Measurements from ENCODE around the gene USP54.
"Not testable (repeated sequence)": the region's sequence is repeated elsewhere in the genome, so short reads cannot be mapped to it uniquely, and the experiment has no call there.

The USP54 gene, protein sequence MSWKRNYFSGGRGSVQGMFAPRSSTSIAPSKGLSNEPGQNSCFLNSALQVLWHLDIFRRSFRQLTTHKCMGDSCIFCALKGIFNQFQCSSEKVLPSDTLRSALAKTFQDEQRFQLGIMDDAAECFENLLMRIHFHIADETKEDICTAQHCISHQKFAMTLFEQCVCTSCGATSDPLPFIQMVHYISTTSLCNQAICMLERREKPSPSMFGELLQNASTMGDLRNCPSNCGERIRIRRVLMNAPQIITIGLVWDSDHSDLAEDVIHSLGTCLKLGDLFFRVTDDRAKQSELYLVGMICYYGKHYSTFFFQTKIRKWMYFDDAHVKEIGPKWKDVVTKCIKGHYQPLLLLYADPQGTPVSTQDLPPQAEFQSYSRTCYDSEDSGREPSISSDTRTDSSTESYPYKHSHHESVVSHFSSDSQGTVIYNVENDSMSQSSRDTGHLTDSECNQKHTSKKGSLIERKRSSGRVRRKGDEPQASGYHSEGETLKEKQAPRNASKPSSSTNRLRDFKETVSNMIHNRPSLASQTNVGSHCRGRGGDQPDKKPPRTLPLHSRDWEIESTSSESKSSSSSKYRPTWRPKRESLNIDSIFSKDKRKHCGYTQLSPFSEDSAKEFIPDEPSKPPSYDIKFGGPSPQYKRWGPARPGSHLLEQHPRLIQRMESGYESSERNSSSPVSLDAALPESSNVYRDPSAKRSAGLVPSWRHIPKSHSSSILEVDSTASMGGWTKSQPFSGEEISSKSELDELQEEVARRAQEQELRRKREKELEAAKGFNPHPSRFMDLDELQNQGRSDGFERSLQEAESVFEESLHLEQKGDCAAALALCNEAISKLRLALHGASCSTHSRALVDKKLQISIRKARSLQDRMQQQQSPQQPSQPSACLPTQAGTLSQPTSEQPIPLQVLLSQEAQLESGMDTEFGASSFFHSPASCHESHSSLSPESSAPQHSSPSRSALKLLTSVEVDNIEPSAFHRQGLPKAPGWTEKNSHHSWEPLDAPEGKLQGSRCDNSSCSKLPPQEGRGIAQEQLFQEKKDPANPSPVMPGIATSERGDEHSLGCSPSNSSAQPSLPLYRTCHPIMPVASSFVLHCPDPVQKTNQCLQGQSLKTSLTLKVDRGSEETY (N-terminal part only)

GRCh38 chr10:73590881-73591799 lies at the start of gene USP54:
Gene USP54, minus strand, starts transcription at chr10:73591342. Its CDS starts 15,684 bp downstream, at chr10:73575658.
- no peak for DNase-seq (ENCODE audit: low read depth in 4 of 4, low spot score in 1 of 4)

GRCh38 chr10:73639286-73639685 lies 48.1 kb upstream of the USP54 start:
- no peak for DNase-seq (ENCODE audit: low read depth in 4 of 4, low spot score in 1 of 4)

DNA sequence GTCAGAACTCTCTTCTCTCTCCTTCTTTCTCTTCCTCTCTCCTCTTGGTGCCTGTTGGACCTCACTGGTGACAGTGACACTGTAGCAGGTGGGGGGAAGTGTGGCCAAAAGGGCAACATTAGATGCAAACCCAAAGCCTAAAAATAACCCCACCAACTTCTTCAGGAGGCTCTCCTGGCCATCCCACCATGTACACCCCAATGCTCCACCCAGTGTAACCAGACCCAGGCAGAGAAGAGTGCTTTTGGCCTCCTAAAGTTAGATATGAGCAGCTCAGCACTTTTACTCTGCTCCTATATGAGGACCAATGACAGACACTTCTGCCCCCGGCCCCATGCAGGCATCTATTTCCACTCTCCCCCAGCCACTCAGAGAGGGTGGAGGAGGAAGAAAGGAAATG lies 44.6 kb upstream of the USP54 start:
- DNase-seq (ENCODE audit: low read depth in 4 of 4, low spot score in 1 of 4): no peak

GRCh38 chr10:73634421-73634820 lies 43.3 kb upstream of the USP54 start:
- no peak for DNase-seq (ENCODE audit: low read depth in 4 of 4, low spot score in 1 of 4)

DNA sequence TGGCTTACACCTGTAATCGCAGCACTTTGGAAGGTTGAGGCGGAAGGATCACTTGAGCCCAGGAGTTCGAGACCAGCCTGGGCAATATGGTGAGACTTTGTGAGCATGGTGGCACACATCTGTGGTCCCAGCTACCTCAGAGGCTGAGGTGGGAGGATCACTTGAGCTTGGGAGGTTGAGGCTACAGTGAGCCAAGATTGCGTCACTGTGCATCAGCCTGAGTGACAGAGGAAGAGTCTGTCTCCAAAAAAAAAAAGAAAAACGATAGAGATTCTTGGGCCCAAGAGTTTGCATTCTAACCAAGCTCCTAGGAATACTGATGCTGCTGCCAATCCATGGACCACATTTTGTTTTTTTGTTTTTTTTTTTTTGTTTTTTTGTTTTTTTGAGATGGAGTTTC lies 38.0 kb upstream of the USP54 start:
- no peak for DNase-seq (ENCODE audit: low read depth in 4 of 4, low spot score in 1 of 4)

- no peak for DNase-seq (ENCODE audit: low read depth in 4 of 4, low spot score in 1 of 4)
Observed at GRCh38 chr10:73628405-73628804, 37.3 kb upstream of the USP54 start.

GRCh38 chr10:73627300-73627699 lies 36.2 kb upstream of the USP54 start:
- no peak for DNase-seq (ENCODE audit: low read depth in 4 of 4, low spot score in 1 of 4)

DNA sequence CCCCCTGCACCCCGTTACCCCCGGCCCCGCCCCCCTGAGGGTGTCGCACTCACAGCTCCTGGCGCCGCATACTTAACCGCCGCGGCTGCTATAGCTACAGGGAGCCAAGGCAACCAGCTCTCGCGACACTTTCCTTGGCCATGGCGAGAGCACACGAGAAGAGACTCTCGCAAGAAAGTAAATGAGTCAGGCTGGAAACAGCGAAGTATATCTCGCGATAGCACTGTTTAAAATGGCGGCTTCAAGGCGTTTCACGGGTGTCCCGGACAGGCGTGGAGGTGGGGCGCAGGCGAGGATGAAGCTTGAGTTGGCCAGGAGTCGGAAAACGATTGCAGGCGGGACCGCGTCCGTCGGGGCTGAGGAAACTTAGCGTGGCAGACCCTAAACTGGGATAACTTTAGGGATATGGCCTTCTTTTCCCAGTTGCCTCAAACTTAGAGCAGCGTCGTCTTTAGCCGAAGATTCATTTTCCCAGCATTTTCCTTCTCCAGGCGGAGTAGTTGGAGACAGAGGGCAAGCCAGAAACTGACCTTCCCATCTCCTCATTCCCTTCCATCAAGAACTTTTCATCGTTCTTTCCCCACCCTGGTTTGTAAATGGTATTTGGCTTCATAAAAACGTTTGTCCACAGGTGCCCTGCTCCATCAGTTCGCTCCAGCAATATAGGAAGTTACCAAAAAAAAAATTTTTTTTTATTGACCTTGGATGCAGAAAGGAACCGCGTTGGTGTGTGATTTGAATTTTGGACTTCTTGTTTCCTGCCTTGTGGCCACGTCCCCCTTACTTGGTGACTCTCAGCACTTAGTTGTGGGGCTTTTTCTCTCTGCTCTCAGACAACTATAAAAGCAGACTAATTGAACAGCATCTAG lies 35.0 kb upstream of the USP54 start:
- DNase-seq (ENCODE audit: low read depth in 4 of 4, low spot score in 1 of 4): peak; percentile 82 to 89 (median 86)

DNA sequence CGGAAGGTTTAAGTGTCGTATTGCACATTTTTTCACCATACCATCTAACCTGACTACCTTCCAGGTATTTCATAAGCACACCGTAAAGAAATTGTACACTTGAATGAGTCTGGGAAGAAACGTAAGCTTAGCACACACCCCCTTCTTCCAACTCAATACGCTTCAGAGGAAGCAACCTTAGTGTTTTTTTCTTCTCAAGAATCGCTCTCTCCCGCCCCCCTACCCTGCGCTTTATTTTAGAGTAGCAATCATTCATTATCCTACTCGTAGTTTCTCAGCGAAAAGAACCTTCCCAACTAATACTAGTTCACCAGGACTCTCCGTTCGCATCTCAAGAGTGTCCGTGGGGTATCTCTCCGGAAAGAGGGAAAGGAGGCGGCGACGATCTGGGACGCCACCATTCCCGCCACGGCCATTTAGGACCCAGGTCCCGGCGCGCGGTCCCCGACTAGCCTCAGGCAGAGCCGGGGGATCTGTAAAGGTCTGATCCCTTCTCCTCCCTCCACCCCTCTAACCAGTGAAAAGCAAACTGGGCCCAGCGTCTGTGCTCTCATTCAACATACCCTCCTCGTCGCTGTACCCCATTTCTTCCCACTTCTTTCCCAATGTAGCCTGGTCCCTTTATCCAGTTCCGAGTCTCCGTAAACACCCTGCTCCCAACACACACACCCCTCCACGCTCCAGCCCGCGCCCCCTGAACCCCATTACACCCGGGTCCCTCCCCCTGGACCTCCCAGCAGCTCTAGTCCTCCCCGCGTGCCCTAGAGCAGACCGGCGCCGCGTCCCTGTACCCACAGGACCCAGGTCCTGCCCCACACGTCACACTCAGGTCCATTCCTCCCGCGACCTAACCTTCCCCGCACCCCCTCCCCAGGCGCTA lies 34.1 kb upstream of the USP54 start:
- no peak for DNase-seq (ENCODE audit: low read depth in 4 of 4, low spot score in 1 of 4)

DNA sequence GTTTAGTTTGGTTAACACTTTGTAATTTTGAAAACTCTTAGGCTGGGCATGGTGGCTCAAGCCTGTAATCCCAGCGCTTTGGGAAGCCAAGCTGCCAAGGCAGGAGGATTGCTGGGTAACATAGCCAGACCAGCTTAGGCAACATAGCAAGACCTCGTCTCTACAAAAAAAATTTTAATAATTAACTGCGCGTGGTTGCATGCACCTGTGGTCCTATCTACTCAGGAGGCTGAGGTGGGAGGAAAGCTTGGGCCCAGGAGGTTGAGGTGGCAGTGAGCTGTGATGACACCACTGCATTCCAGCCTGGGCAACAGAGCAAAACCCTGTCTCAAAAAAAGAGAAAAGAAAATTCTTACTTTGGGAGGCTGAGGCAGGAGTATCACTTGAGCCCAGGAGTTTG lies 31.9 kb upstream of the USP54 start:
- no peak for DNase-seq (ENCODE audit: low read depth in 4 of 4, low spot score in 1 of 4)

GRCh38 chr10:73620974-73621373 lies 29.8 kb upstream of the USP54 start:
- DNase-seq (ENCODE audit: low read depth in 4 of 4, low spot score in 1 of 4): not testable (repeated sequence)

DNA sequence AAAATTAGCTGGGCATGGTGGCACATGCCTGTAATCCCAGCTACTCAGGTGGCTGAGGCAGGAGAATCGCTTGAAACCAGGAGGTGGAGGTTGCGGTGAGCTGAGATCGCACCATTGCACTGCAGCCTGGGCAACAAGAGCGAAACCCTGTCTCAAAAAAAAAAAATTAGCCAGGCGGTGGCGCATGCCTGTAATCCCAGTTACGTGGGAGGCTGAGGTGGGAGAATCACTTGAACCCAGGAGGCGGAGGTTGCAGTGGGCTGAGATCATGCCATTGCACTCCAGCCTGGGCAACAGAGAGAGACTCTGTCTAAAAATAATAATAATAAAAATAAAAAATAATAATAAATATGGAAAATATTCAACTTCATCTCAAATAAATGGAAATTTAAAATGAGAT lies 26.0 kb upstream of the USP54 start:
- not testable (repeated sequence) for DNase-seq (ENCODE audit: low read depth in 4 of 4, low spot score in 1 of 4)

DNA sequence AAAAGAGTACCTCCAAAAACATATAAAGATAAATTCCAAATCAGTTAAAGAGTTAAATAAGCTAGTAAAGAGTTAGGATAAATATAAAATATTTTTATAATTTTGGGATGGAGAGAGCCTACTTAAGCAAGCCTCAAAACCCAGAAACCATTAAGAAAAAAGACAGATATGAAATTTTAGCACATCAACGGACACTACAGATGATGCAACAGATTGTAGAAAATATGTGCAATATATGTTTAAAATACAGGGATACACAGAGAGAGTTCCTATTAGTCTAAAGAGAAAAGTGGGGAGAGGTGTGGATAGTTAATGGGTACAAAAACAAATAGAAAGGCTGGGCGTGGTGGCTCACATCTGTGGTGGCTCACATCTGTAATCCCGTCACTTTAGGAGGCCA lies 23.6 kb upstream of the USP54 start:
- no peak for DNase-seq (ENCODE audit: low read depth in 4 of 4, low spot score in 1 of 4)

- no peak for DNase-seq (ENCODE audit: low read depth in 4 of 4, low spot score in 1 of 4)
Observed at GRCh38 chr10:73609116-73609515, 18.0 kb upstream of the USP54 start.

- DNase-seq (ENCODE audit: low read depth in 4 of 4, low spot score in 1 of 4): no peak
Observed at GRCh38 chr10:73601486-73601921, 10.4 kb upstream of the USP54 start.

DNA sequence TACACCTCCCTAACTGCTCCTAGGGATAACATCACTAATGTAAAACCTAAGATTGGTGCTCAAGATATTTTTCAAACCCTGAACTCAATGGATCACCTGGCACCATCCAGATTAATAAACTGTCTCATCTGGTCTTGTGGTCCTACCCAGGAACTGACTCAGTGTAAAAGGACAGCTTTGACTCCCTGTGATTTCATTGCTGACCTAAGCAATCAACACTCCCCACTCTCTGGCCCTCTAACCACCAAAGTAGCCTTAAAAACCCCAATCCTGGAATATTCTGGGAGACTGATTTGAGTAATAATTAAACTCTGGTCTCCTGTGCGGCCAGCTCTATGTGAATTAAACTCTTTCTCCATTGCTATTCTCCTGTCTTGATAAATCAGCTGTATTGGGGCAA lies 6.2 kb upstream of the USP54 start:
- no peak for DNase-seq (ENCODE audit: low read depth in 4 of 4, low spot score in 1 of 4)

GRCh38 chr10:73593812-73594211 lies 2.7 kb upstream of the USP54 start:
- DNase-seq (ENCODE audit: low read depth in 4 of 4, low spot score in 1 of 4): no peak

DNA sequence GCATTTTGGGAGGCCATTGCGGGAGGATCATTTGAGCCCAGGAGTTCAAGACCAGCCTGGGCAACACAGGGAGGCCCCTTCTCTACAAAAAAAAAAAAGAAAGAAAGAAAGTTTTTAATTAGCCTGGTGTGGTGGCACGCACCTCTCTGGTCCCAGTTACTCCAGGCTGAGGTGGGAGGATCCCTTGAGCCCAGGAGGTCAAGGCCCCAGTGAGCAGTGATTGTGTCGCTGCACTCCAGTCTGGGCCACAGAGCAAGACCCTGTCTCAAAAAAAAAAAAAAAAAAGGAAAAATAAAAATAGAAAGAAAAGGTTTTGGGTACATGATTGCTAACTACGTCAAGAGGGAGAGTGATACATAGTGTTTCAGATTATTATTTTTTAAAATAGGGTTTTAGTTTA lies 2.0 kb upstream of the USP54 start:
- no peak for DNase-seq (ENCODE audit: low read depth in 4 of 4, low spot score in 1 of 4)

Data from stimulated activated CD4-positive, alpha-beta T cell treated with anti-CD3 and anti-CD28 coated beads, Interleukin-1b, Interleukin-23, amount 100 ng/mL, for 24 hours (primary cell).